HEK293 (cell line): ENCODE data around the gene MAP3K14.

Experiments used
- CTCF ChIA-PET: fragments of 350-600 bp; formaldehyde crosslinking; extraction: SDS; loops from one replicate; lab custom pipeline; 2021; ENCODE audit warnings: antibody characterized with exemption; lab: Yijun Ruan, JAX
- POLR2A ChIA-PET: fragments of 300-600 bp; formaldehyde crosslinking; extraction: SDS; loops from one replicate; lab custom pipeline; 2020; ENCODE audit warnings: antibody characterized with exemption, inconsistent platforms; lab: Yijun Ruan, JAX
- H3K27ac ChIP-seq: fragments of 200-500 bp; sonication (Bioruptor generic); 2 replicates; pipeline ENCODE4 v1.5.1; 2014; ENCODE audit warnings: low read depth, low read length, control low read depth, inconsistent platforms; ENCODE audit errors: extremely low read depth
- H3K36me3 ChIP-seq, 2 experiments: fragments of 200-500 bp in 1 of 2; sonication (Bioruptor generic) in 1 of 2; 1 replicate in 1 of 2; 2 replicates in 1 of 2; pipeline ENCODE4 v1.5.1; 2014 to 2017; ENCODE audit warnings: inconsistent platforms in 2 of 2, low read length in 2 of 2; ENCODE audit not compliant: control insufficient read depth in 2 of 2, insufficient read depth in 1 of 2
- H3K4me1 ChIP-seq: fragments of 200-500 bp; sonication (Bioruptor generic); 2 replicates; pipeline ENCODE4 v1.5.1; 2014; ENCODE audit warnings: mild to moderate bottlenecking, low read length, inconsistent platforms; ENCODE audit not compliant: control insufficient read depth, insufficient read depth
- H3K4me3 ChIP-seq: 2 replicates; pipeline ENCODE4 v1.5.1; 2011; ENCODE audit warnings: low read depth, mild to moderate bottlenecking, control low read depth, low read length, moderate library complexity
- H3K9me3 ChIP-seq: fragments of 200-500 bp; sonication (Bioruptor generic); 2 replicates; pipeline ENCODE4 v1.5.1; 2014; ENCODE audit warnings: low read depth, low read length, inconsistent platforms; ENCODE audit not compliant: control insufficient read depth, insufficient read depth
- GLIS2 ChIP-seq: fragments of 450-650 bp; formaldehyde crosslinking; IDR thresholded peaks from 2 replicates; pipeline ENCODE4 v1.5.1; 2016; ENCODE audit warnings: missing biosample characterization, missing genetic modification characterization
- KLF9 ChIP-seq: fragments of 450-650 bp; formaldehyde crosslinking; IDR thresholded peaks from 2 replicates; pipeline ENCODE4 v1.5.1; 2016; ENCODE audit warnings: missing biosample characterization, missing genetic modification characterization, low read depth
- SALL2 ChIP-seq: fragments of 450-650 bp; formaldehyde crosslinking; IDR thresholded peaks from 2 replicates; pipeline ENCODE4 v1.5.0; 2017; ENCODE audit warnings: missing biosample characterization, mild to moderate bottlenecking, missing genetic modification characterization, borderline replicate concordance
- ZIC2 ChIP-seq: fragments of 450-650 bp; formaldehyde crosslinking; IDR thresholded peaks from 2 replicates; pipeline ENCODE4 v1.5.1; 2016; ENCODE audit warnings: missing biosample characterization, missing genetic modification characterization
- ZNF114 ChIP-seq: fragments of 450-650 bp; formaldehyde crosslinking; IDR thresholded peaks from 2 replicates; pipeline ENCODE4 v1.5.0; 2017; ENCODE audit warnings: missing biosample characterization, missing genetic modification characterization
- ZNF155 ChIP-seq: fragments of 450-650 bp; formaldehyde crosslinking; IDR thresholded peaks from 2 replicates; pipeline ENCODE4 v1.5.1; 2016; ENCODE audit warnings: missing biosample characterization, missing genetic modification characterization
- ZNF560 ChIP-seq: fragments of 450-650 bp; formaldehyde crosslinking; IDR thresholded peaks from 2 replicates; pipeline ENCODE4 v1.5.1; 2017; ENCODE audit warnings: missing biosample characterization, missing genetic modification characterization, borderline replicate concordance
- ZNF600 ChIP-seq: fragments of 450-650 bp; formaldehyde crosslinking; IDR thresholded peaks from 2 replicates; pipeline ENCODE4 v1.5.1; 2016; ENCODE audit warnings: missing biosample characterization, missing genetic modification characterization
- ZSCAN30 ChIP-seq: fragments of 450-650 bp; IDR thresholded peaks from 2 replicates; pipeline ENCODE4 v1.5.1; 2018; ENCODE audit warnings: missing biosample characterization, mild to moderate bottlenecking, missing genetic modification characterization, moderate library complexity
- TF ChIP-seq, protein P1 (sequence below): fragments of 450-650 bp; formaldehyde crosslinking; IDR thresholded peaks from 2 replicates; pipeline ENCODE4 v1.5.1; 2016; ENCODE audit warnings: missing biosample characterization, missing genetic modification characterization
- TF ChIP-seq, protein P2 (sequence below): fragments of 450-650 bp; formaldehyde crosslinking; IDR thresholded peaks from 2 replicates; pipeline ENCODE4 v1.5.1; 2016; ENCODE audit warnings: missing biosample characterization, missing genetic modification characterization
- TF ChIP-seq, protein P3 (sequence below): fragments of 450-650 bp; formaldehyde crosslinking; IDR thresholded peaks from 2 replicates; pipeline ENCODE4 v1.5.1; 2016; ENCODE audit warnings: missing biosample characterization, missing genetic modification characterization
- TF ChIP-seq, protein P4 (sequence below): fragments of 450-650 bp; formaldehyde crosslinking; IDR thresholded peaks from 2 replicates; pipeline ENCODE4 v1.5.0; 2017; ENCODE audit warnings: missing biosample characterization, missing genetic modification characterization, borderline replicate concordance
- TF ChIP-seq, protein P5 (sequence below): IDR thresholded peaks from 2 replicates; pipeline ENCODE4 v1.6.1; 2011; ENCODE audit warnings: mild to moderate bottlenecking, low read depth, low read length, borderline replicate concordance
- TF ChIP-seq, protein P6 (sequence below): fragments of 450-650 bp; formaldehyde crosslinking; IDR thresholded peaks from 2 replicates; pipeline ENCODE4 v1.5.1; 2017; ENCODE audit warnings: missing biosample characterization, missing genetic modification characterization

MAP3K14 gene

DNA sequence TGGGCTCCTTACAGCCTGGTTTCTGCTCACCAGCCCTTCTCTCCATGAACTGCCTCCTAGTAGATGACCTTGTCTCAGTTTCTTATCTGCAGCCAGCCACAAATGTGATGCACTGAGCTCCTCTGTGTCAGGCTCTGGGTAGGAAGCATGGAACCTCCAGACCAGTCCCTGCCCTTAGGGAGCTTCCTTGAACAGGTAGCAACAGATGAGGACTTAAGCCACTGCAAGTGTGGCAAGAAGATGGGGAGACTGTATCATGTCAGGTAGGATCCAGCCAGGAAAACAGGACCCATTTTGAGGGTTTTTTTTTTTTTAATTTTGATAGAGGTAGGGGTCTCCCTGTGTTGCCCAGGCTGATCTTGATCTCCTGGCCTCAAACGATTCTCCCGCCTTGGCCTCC is 5.3 kb upstream of the MAP3K14 start:
- TF ChIP-seq ZNF155 (tag by site-specific recombination): no peak
- TF ChIP-seq, protein P1, sequence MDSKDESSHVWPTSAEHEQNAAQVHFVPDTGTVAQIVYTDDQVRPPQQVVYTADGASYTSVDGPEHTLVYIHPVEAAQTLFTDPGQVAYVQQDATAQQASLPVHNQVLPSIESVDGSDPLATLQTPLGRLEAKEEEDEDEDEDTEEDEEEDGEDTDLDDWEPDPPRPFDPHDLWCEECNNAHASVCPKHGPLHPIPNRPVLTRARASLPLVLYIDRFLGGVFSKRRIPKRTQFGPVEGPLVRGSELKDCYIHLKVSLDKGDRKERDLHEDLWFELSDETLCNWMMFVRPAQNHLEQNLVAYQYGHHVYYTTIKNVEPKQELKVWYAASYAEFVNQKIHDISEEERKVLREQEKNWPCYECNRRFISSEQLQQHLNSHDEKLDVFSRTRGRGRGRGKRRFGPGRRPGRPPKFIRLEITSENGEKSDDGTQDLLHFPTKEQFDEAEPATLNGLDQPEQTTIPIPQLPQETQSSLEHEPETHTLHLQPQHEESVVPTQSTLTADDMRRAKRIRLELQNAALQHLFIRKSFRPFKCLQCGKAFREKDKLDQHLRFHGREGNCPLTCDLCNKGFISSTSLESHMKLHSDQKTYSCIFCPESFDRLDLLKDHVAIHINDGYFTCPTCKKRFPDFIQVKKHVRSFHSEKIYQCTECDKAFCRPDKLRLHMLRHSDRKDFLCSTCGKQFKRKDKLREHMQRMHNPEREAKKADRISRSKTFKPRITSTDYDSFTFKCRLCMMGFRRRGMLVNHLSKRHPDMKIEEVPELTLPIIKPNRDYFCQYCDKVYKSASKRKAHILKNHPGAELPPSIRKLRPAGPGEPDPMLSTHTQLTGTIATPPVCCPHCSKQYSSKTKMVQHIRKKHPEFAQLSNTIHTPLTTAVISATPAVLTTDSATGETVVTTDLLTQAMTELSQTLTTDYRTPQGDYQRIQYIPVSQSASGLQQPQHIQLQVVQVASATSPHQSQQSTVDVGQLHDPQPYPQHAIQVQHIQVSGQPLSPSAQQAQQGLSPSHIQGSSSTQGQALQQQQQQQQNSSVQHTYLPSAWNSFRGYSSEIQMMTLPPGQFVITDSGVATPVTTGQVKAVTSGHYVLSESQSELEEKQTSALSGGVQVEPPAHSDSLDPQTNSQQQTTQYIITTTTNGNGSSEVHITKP (tag by site-specific recombination): 0 out of 2 replicates have a peak, but pooled peaks have one; percentile 12
- TF ChIP-seq, protein P2, sequence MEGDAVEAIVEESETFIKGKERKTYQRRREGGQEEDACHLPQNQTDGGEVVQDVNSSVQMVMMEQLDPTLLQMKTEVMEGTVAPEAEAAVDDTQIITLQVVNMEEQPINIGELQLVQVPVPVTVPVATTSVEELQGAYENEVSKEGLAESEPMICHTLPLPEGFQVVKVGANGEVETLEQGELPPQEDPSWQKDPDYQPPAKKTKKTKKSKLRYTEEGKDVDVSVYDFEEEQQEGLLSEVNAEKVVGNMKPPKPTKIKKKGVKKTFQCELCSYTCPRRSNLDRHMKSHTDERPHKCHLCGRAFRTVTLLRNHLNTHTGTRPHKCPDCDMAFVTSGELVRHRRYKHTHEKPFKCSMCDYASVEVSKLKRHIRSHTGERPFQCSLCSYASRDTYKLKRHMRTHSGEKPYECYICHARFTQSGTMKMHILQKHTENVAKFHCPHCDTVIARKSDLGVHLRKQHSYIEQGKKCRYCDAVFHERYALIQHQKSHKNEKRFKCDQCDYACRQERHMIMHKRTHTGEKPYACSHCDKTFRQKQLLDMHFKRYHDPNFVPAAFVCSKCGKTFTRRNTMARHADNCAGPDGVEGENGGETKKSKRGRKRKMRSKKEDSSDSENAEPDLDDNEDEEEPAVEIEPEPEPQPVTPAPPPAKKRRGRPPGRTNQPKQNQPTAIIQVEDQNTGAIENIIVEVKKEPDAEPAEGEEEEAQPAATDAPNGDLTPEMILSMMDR: no peak
- TF ChIP-seq ZNF560 (tag by site-specific recombination): no peak
- TF ChIP-seq ZNF114 (tag by site-specific recombination): no peak
- TF ChIP-seq, protein P3, sequence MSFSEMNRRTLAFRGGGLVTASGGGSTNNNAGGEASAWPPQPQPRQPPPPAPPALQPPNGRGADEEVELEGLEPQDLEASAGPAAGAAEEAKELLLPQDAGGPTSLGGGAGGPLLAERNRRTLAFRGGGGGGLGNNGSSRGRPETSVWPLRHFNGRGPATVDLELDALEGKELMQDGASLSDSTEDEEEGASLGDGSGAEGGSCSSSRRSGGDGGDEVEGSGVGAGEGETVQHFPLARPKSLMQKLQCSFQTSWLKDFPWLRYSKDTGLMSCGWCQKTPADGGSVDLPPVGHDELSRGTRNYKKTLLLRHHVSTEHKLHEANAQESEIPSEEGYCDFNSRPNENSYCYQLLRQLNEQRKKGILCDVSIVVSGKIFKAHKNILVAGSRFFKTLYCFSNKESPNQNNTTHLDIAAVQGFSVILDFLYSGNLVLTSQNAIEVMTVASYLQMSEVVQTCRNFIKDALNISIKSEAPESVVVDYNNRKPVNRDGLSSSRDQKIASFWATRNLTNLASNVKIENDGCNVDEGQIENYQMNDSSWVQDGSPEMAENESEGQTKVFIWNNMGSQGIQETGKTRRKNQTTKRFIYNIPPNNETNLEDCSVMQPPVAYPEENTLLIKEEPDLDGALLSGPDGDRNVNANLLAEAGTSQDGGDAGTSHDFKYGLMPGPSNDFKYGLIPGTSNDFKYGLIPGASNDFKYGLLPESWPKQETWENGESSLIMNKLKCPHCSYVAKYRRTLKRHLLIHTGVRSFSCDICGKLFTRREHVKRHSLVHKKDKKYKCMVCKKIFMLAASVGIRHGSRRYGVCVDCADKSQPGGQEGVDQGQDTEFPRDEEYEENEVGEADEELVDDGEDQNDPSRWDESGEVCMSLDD: no peak
- no peak for TF ChIP-seq ZIC2 (tag by site-specific recombination)
- TF ChIP-seq KLF9 (tag by site-specific recombination): no peak
- TF ChIP-seq ZNF600 (tag by site-specific recombination): peak; percentile 6; the same call in 1 of the 2 replicates
- Histone ChIP-seq H3K9me3 (no peaks in the 10 kb centered on the region), H3K4me1 (peaks cover 34% of the 10 kb centered on the region), H3K36me3 (no peaks in the 10 kb centered on the region), H3K27ac (peak overlapping the region; percentile 63; the same call in 1 of the 2 replicates), H3K4me3 (no peak overlapping the region)
- CTCF ChIA-PET: interaction anchor here (0.6 to 1.1 kb wide), 2 partner anchors 45 to 63 kb away, joined by 4 to 7 read pairs; no protein-coding TSS in a partner anchor
- POLR2A ChIA-PET: interaction anchor here (0.7 to 1.9 kb wide), 3 partner anchors 11 to 19 kb away, joined by 4 to 7 read pairs (median 4); no protein-coding TSS in a partner anchor

DNA sequence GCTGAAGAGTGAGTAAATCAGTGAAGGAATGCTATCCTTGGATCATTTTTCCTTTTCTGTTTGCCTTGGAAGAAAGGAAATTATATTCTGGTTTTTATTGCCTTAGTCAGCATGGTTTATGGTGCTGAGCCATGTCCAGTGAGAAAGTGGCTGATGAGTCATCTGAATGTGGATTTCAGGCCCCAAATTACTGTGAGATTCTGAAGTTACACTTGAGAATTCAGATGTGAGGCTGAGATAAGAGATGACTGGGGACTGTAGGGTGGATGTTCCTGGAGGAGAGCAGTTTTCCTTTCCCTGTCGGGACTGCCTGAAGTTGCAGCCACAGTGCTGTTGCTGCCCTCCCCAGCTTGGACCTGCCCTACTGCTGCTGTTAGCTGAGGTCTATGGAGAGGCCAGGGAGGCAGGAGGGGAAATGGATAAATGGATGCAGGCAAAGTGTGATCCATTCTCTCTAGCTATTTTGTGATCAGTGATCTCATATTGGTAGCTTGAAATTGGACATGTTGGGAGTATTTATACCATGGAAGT is 4.2 kb upstream of the MAP3K14 start:
- CTCF ChIA-PET: interaction anchor here (0.5 to 7.2 kb wide), 6 partner anchors 9 to 769 kb away, joined by 3 to 78 read pairs (median 5); no protein-coding TSS in a partner anchor
- TF ChIP-seq, protein P4, sequence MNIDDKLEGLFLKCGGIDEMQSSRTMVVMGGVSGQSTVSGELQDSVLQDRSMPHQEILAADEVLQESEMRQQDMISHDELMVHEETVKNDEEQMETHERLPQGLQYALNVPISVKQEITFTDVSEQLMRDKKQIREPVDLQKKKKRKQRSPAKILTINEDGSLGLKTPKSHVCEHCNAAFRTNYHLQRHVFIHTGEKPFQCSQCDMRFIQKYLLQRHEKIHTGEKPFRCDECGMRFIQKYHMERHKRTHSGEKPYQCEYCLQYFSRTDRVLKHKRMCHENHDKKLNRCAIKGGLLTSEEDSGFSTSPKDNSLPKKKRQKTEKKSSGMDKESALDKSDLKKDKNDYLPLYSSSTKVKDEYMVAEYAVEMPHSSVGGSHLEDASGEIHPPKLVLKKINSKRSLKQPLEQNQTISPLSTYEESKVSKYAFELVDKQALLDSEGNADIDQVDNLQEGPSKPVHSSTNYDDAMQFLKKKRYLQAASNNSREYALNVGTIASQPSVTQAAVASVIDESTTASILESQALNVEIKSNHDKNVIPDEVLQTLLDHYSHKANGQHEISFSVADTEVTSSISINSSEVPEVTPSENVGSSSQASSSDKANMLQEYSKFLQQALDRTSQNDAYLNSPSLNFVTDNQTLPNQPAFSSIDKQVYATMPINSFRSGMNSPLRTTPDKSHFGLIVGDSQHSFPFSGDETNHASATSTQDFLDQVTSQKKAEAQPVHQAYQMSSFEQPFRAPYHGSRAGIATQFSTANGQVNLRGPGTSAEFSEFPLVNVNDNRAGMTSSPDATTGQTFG (tag by site-specific recombination): no peak
- TF ChIP-seq, protein P5, sequence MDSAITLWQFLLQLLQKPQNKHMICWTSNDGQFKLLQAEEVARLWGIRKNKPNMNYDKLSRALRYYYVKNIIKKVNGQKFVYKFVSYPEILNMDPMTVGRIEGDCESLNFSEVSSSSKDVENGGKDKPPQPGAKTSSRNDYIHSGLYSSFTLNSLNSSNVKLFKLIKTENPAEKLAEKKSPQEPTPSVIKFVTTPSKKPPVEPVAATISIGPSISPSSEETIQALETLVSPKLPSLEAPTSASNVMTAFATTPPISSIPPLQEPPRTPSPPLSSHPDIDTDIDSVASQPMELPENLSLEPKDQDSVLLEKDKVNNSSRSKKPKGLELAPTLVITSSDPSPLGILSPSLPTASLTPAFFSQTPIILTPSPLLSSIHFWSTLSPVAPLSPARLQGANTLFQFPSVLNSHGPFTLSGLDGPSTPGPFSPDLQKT: no peak
- TF ChIP-seq SALL2 (no peak), ZSCAN30 (no peak), GLIS2 (no peak)
- TF ChIP-seq, protein P6, sequence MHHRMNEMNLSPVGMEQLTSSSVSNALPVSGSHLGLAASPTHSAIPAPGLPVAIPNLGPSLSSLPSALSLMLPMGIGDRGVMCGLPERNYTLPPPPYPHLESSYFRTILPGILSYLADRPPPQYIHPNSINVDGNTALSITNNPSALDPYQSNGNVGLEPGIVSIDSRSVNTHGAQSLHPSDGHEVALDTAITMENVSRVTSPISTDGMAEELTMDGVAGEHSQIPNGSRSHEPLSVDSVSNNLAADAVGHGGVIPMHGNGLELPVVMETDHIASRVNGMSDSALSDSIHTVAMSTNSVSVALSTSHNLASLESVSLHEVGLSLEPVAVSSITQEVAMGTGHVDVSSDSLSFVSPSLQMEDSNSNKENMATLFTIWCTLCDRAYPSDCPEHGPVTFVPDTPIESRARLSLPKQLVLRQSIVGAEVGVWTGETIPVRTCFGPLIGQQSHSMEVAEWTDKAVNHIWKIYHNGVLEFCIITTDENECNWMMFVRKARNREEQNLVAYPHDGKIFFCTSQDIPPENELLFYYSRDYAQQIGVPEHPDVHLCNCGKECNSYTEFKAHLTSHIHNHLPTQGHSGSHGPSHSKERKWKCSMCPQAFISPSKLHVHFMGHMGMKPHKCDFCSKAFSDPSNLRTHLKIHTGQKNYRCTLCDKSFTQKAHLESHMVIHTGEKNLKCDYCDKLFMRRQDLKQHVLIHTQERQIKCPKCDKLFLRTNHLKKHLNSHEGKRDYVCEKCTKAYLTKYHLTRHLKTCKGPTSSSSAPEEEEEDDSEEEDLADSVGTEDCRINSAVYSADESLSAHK (tag by site-specific recombination): peak; percentile 88

More for the DNA sequence above, 4.2 kb upstream of the MAP3K14 start:
- Histone ChIP-seq H3K4me3 (no peak overlapping the region), H3K27ac (peak overlapping the region; percentile 63), H3K36me3 (no peaks in the 10 kb centered on the region), H3K9me3 (no peaks in the 10 kb centered on the region), H3K4me1 (peaks cover 34% of the 10 kb centered on the region)
- POLR2A ChIA-PET: interaction anchor here (0.9 to 1.9 kb wide), 6 partner anchors 13 to 173 kb away, joined by 4 to 7 read pairs (median 5); partner anchors contain the start of gene HEXIM1
